ENCODE data around the gene TDRD15.
"Not testable (repeated sequence)": the region's sequence is repeated elsewhere in the genome, so short reads cannot be mapped to it uniquely, and the experiment has no call there.

DNA sequence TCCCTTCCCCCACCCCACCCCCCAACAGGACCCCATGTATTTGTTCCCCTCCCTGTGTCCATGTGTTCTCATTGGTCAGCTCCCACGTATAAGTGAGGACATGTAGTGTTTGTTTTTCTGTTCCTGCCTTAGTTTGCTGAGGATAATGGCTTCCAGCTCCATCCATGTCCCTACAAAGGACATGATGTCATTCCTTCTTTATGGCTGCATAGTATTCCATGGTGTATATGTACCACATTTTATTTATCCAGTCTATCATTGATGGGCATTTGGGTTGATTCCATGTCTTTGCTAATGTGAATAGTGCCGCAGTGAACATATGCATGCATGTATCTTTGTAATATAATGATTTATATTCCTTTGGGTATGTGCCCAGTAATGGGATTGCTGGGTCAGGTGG is 27.5 kb downstream of the TDRD15 start:
- TF ChIP-seq, protein P1, sequence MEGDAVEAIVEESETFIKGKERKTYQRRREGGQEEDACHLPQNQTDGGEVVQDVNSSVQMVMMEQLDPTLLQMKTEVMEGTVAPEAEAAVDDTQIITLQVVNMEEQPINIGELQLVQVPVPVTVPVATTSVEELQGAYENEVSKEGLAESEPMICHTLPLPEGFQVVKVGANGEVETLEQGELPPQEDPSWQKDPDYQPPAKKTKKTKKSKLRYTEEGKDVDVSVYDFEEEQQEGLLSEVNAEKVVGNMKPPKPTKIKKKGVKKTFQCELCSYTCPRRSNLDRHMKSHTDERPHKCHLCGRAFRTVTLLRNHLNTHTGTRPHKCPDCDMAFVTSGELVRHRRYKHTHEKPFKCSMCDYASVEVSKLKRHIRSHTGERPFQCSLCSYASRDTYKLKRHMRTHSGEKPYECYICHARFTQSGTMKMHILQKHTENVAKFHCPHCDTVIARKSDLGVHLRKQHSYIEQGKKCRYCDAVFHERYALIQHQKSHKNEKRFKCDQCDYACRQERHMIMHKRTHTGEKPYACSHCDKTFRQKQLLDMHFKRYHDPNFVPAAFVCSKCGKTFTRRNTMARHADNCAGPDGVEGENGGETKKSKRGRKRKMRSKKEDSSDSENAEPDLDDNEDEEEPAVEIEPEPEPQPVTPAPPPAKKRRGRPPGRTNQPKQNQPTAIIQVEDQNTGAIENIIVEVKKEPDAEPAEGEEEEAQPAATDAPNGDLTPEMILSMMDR (conservative IDR thresholded peaks at IDR 0.05) = not testable (repeated sequence)
- not testable (repeated sequence) for TF ChIP-seq EZH2 (IDR thresholded peaks at IDR 0.05; ENCODE audit: low read depth)
